HG03439 (cell line): Measurements from ENCODE around the gene PDXDC1.
"Not testable (repeated sequence)": the region's sequence is repeated elsewhere in the genome, so short reads cannot be mapped to it uniquely, and the experiment has no call there.

Experiments
- ATAC-seq: cut with Tn5 transposase; IDR thresholded peaks from one replicate; pipeline ENCODE4 v1.9.1; 2021; ENCODE audit warnings: mild to moderate bottlenecking, moderate library complexity; ENCODE audit not compliant: unreplicated experiment

The PDXDC1 gene

DNA sequence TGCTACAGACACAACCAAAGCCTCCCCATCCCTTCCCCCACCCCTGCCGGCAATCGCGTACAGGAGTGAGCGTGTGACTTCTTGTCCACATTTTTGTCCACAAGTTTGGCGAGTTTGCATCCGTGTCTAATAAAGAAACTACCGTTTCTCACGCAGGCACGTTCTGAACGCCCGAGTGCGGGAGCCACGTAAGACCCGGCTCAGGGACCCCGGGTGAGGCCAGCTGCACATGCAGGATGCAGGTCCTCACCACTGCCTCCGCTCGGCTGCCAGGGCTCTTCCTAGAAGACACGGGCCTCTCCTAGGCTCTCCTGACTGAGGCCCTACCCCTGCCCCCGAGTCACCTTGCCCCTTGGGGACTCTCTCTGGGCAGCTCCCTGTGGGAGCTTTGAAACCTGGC is 174.0 kb downstream of the PDXDC1 start:
- ATAC-seq, result not testable (repeated sequence)

- ATAC-seq, result not testable (repeated sequence)
Observed at GRCh38 chr16:15149260-15149659, 174.4 kb downstream of the PDXDC1 start.

DNA sequence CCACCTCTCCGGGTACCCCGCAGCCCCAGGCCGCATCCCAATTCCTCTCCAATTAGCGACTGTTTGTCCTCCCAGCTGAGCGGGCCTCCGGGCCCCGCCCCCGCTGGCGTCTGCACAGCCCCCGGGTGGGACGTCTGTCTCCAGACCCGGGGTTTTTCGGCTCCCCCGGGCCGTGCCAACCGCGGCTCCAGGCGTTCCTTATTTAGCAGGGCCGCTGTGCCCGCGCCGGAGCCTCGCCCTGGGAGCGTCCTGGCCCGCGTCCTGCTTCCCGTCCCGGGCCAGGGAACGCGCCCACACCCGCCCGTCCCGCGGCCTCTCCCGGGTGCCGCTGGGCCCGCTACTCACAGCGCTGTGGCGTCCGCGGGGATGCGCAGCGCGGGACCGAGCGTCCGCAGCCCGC is 179.2 kb downstream of the PDXDC1 start:
- not testable (repeated sequence) for ATAC-seq

DNA sequence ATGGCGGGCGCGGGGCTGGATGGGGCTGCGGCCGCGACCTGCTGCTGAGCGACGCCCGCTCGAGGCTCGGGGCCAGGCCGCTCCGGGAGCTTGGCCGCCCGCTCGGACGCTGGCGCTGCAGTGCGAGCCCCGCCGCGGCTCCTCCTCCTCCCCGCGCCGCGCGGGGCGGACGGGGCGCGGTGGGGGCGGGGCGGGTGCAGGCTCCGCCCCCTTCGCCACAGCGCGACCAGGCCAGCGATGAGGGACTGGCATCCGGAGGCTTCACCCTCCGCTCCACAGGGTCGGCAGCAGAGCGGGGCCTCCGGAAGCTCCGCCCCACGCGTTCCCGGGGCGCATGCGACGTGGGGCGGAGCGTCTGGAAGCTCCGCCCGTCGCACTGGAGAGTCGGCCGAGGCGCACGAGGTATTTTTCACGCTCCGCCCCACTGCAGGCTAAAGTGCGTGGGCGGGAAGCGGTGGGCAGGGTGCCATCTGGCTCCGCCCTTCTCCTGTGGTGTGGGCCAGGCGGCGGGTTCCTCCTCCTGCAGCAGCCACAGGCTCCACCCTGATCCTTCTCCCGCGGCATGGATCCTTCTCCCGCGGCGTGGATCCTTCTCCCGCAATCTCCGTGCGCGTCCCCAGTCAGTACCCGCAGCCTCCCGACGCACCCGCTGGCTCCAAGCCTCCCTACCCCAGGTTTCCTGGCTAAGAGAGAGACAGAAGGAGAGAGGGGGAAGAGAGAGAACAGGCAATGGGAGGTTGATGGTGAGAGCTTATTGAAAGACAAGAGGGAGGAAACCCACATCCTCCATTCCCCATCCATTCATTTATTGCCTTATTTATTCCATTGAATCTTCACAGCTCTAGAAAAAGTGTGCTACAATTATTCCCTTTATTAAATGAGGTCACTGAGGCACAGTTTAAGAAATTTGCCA is 180.1 kb downstream of the PDXDC1 start:
- ATAC-seq, result peak; percentile 56

- not testable (repeated sequence) for ATAC-seq
Observed at GRCh38 chr16:15157644-15158043, 182.8 kb downstream of the PDXDC1 start.

DNA sequence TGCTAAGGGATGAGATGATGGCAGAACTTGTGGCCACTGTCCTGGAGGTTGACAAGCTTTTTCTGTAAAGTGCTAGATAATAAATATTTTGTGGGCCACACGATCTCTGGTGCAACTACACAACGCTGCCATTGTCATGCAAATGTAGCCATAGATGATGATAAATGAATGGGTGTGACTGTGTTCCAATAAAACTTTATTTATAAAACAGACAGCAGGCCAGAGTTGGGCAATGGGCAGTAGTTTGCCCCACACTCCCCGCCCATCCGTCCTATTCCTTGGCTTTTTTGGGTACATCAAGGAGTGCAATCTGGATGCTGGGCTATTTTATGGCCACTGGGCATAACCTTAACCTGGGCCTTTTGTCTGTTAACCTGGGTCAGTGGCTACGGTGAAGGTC is 184.8 kb downstream of the PDXDC1 start:
- ATAC-seq, result not testable (repeated sequence)

GRCh38 chr16:15160571-15160970 is 185.7 kb downstream of the PDXDC1 start:
- ATAC-seq, result not testable (repeated sequence)

DNA sequence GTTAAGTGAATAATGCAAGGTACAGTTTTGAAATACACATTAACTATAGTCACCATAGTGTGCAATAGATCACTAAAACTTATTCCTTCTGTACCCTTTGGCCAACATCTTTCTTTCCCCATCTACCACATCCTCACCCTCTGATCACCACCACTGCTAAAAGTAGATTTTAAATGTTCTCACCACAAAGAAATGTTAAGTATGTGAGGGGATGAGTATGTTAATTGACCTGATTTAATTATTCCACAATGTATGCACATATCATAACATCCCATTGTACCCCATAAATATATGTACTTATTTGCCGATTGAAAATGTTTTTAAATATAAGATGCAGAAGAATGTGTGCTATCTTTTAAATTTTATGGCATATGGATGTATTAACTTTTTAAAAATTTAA is 188.2 kb downstream of the PDXDC1 start:
- not testable (repeated sequence) for ATAC-seq

GRCh38 chr16:15166177-15166576 is 191.4 kb downstream of the PDXDC1 start:
- not testable (repeated sequence) for ATAC-seq

- not testable (repeated sequence) for ATAC-seq
Observed at GRCh38 chr16:15168303-15168702, 193.5 kb downstream of the PDXDC1 start.

DNA sequence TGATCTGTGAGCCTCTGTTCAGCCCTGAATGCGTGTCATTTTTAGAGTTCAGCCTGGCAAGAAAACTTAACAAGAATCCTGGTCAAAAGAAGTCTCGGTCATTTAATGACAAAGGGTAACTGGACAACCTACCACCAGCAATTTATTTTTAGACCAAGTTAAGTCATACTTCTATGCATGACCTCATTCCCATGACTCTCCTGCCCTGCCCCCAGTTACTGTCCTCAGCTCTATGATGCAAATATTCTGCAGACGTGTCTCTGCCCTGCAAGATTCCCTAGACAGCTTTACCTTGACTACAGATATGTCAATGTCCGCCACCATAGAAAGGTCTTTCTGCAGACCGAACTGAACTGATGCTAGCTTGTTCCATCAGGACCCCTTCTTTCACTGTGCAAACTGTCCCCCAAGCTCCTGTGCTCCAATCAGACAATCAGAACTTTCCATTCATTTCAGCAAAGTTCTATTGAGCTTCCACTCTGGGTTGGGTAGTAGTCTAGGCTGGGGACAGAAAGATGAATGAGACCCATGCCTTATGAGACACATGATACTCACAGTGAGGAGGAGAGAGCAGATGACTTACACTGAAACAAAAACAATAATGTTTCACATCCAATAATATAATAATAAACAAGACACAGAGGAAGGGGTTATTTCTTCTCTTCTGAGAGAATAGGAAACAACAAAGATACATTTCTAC is 194.3 kb downstream of the PDXDC1 start:
- not testable (repeated sequence) for ATAC-seq

DNA sequence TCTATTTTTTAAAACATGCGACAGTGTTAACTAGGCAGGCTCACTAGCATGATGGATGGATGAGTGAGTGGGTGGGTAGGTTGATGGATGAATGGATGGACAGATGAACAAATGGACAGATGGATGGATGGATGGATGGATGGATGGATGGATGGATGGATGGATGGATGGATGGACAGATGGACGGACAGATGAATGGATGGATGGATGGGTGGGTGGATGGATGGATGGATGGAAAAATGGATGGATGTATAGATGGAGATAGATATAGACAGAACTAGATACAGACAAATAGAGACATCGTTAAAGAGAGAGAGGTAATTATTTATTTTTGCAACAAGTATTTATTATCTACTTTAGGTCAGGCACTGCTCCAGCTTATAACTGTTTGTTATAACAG is 205.1 kb downstream of the PDXDC1 start:
- not testable (repeated sequence) for ATAC-seq

DNA sequence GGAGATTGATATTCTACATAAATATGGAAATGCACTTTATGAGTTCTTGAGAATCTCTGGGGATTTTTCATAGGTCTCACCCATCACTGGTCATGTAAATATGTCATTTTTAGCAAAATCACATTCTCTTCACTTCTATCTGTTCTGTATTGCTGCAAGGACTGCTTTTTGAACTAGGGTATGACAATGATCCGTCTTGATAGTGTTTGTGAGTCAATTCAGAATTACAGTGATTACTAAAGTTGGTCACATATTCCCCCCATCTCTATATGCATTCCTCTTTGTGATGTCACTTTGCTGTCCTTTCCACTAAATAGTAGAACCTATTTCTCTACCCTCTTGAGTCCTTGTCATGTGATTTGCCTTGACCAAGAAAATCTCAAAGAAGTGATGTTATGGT is 206.1 kb downstream of the PDXDC1 start:
- not testable (repeated sequence) for ATAC-seq

GRCh38 chr16:15184000-15184399 is 209.2 kb downstream of the PDXDC1 start:
- ATAC-seq, result not testable (repeated sequence)
